WTC11 (cell line): ENCODE data around the gene CCDC92.

ENCODE experiments used
- CBFB ChIP-seq: sonication (generic); formaldehyde crosslinking; IDR thresholded peaks from 2 replicates; pipeline ENCODE4 v1.8.1; 2022; ENCODE audit warnings: mild to moderate bottlenecking, low read depth, missing genetic modification reagents
- CTCF ChIP-seq: fragments of 200-600 bp; IDR thresholded peaks from 2 replicates; pipeline ENCODE4 v1.8.0; 2022; ENCODE audit warnings: antibody characterized with exemption
- FOXJ3 ChIP-seq: sonication (generic); formaldehyde crosslinking; IDR thresholded peaks from 2 replicates; pipeline ENCODE4 v1.9.0; 2021; ENCODE audit warnings: missing genetic modification reagents, mild to moderate bottlenecking, borderline replicate concordance
- GRHL2 ChIP-seq: fragments of 250-450 bp; sonication (Bioruptor Pico); IDR thresholded peaks from 2 replicates; pipeline ENCODE4 v1.8.0; 2022; ENCODE audit warnings: mild to moderate bottlenecking, moderate library complexity; ENCODE audit not compliant: insufficient replicate concordance, severe bottlenecking
- MAX ChIP-seq: sonication (generic); formaldehyde crosslinking; IDR thresholded peaks from 2 replicates; pipeline ENCODE4 v1.8.0; 2022; ENCODE audit warnings: mild to moderate bottlenecking, missing genetic modification reagents
- USF2 ChIP-seq: sonication (generic); formaldehyde crosslinking; IDR thresholded peaks from 2 replicates; pipeline ENCODE4 v1.8.1; 2023; ENCODE audit warnings: mild to moderate bottlenecking, missing genetic modification reagents, moderate library complexity
- ZNF281 ChIP-seq: sonication (generic); formaldehyde crosslinking; IDR thresholded peaks from 2 replicates; pipeline ENCODE4 v1.8.0; 2023; ENCODE audit warnings: mild to moderate bottlenecking, missing genetic modification reagents

GRCh38 chr12:123971770-123972456 lies 718 bp downstream of the CCDC92 start:
- TF ChIP-seq ZNF281 (CRISPR knock-in tag), result no peak
- no peak for TF ChIP-seq CTCF
- TF ChIP-seq GRHL2 (CRISPR knock-in tag), result no peak
- no peak for TF ChIP-seq MAX
- TF ChIP-seq CBFB, result no peak
- TF ChIP-seq FOXJ3 (CRISPR knock-in tag), result no peak
- no peak for TF ChIP-seq USF2 (CRISPR knock-in tag)
